HG03025 (cell line): Measurements from ENCODE around the gene GCLC.
"Not testable (repeated sequence)": the region's sequence is repeated elsewhere in the genome, so short reads cannot be mapped to it uniquely, and the experiment has no call there.

ENCODE experiments used
- ATAC-seq: cut with Tn5 transposase; IDR thresholded peaks from one replicate; pipeline ENCODE4 v1.9.1; 2021; ENCODE audit warnings: mild to moderate bottlenecking, moderate library complexity; ENCODE audit not compliant: unreplicated experiment, low FRiP score

The GCLC gene

DNA sequence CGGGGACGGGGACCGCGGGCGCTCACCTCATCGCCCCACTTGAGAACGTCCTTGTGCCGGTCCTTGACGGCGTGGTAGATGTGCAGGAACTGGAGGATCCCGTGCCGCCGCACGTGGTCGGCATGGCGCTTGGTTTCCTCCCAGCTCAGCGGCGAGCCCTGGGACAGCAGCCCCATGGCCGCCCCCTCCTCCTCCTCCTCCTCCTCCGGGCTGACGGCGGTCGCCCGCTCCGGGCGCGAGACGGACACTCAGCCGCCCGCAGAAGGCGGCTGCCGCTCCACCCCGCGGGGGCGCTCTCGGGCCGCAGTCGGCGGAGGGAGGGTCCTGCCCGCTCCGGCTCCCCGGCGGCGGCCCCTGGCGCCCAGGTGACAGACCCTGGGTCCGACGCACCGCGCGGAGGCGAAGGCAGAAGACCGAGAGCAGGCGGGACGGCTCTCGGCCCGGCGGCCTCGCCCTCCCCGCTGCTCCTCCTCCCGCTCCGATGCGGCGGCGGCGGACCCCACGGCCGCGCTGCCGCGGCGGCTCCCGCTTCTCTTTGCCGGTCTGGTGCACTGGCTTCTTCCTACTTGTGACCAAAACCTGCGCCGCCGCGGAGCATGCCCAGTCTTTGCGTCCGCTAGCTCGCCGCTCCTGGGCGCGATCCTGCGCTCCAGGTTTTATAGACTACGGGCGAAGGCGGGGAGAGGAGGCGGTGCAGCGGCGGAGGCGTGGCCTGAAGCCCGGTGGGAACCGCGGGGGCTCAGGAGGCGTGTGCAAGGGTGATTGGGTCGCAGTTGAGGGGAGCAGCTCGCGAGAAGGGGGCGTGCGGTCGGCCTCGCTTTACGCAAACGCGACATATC is at the start of gene GCLC:
Gene GCLC (minus strand): TSS at position 632 of the 839 bp plus-strand sequence. CDS start 456 bp downstream, at position 176.
- peak; percentile 64 for ATAC-seq

DNA sequence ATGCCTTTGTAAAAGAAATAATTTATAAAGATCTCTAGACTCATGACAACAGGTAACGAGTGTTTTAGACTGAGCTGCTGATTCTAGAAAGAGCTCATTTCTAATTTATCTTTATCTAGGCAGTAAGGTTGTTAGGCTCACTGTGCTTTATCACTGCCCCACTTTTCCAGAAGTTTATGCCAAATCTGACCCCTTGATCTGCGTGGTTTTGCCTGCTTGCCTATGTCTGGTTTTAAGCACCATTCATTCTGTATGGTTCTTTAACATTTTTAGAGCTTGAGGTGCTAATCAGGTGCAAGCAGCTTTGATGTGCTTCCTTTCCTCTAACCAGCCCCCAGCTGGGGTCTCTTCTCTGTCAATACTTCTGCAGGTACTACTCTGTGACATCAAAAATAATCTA is 49.7 kb upstream of the GCLC start:
- no peak for ATAC-seq

- no peak for ATAC-seq
These were observed 48.1 kb upstream of the GCLC start for GRCh38 chr6:53593001-53593488.

GRCh38 chr6:53591873-53592272 is 47.0 kb upstream of the GCLC start:
- no peak for ATAC-seq

GRCh38 chr6:53588816-53589509 is 44.1 kb upstream of the GCLC start:
- no peak for ATAC-seq

GRCh38 chr6:53587291-53587690 is 42.4 kb upstream of the GCLC start:
- no peak for ATAC-seq

GRCh38 chr6:53585208-53585900 is 40.5 kb upstream of the GCLC start:
- no peak for ATAC-seq

DNA sequence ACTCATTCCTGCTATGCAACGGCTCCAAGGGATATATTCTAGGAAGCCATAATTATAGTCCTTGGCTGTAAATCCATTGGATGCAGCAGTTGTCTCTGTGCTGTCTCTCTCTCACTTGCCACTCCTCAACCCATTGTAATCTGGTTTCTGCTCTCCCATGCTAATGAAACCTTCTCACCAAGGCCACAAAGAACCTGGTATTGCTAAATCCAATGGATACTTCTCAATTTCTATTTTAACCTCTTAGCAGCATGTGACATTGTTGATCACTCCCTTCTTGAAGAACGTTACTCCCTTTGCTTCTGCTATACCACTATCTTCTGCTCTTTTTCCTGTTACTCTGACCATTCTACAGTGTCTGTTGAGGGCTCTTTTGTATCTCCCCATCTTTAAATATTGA is 39.8 kb upstream of the GCLC start:
- no peak for ATAC-seq

DNA sequence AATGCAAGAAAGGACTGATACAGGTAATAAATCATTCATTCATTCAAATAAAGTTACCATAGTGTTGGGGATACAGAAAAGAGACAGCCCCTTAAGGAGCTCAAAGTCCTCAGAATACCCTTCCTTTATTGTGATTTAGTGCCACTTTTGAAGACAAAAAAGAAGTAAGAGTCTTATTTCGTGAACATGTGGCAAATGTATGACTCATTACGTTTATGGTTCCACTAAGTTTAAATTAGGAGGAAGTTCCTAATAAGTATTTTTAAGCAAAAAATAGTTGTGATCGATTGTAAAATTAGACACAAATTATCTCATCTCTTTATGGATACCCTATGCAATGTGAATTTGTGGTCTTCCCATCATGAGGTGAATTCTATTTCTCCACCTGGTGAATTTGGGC is 38.5 kb upstream of the GCLC start:
- ATAC-seq: no peak

- ATAC-seq: no peak
These were observed 38.1 kb upstream of the GCLC start for GRCh38 chr6:53582963-53583362.

GRCh38 chr6:53581856-53582255 is 37.0 kb upstream of the GCLC start:
- no peak for ATAC-seq

GRCh38 chr6:53581173-53581773 is 36.4 kb upstream of the GCLC start:
- ATAC-seq: no peak

- no peak for ATAC-seq
These were observed 34.4 kb upstream of the GCLC start for GRCh38 chr6:53579338-53579737.

DNA sequence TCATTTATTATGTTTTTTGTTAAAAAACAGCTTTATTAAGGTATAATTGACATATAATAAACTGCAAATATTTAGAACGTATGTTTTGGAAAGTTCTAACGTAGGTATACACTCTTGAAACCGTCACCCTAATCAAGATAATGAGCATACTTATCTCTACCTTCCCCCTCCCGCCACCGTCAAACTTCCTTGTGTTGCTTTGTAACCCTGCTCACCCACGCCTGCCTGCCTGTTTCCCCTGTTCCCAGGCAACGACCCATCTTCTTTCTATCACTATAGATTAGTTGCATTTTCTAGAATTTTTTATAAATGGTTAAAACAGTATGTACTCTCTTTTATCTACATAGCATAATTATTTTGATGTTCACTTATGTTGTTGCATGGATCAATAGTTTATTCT is 33.5 kb upstream of the GCLC start:
- no peak for ATAC-seq

DNA sequence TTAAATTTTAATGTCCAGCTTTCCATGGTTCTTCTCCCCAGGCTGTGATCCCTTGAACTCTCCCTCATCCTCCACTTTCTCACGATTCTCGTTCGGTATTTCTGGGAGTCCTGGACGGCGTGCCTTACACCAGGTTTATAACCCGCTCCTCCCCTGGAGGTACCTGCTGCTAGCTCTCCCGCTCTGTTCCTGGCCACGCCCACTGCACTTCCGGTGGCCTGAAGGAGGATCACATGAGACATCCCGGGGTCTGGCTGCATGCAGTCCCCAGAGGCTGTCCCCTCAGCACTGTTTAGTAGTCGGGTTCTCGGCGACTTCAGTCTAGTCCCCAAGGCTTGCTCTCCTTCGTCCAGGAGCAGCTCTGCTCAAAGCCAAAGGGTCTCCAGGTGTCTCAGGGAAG is 28.4 kb upstream of the GCLC start:
- ATAC-seq: no peak

DNA sequence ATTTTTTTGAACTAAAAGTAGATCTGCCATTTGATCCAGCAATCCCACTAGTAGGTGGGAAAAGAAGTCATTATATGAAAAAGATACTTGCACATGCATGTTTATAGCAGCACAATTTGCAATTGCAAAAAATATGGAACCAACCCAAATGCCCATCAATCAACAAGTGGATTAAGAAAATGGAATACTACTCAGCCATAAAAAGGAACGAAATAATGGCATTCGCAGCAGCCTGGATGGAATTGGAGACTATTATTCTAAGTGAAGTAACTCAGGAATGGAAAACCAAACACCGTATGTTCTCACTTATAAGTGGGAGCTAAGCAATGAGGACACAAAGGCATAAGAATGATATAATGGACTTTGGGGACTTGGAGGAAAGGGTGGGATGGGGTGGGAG is 27.5 kb upstream of the GCLC start:
- not testable (repeated sequence) for ATAC-seq

- no peak for ATAC-seq
These were observed 24.1 kb upstream of the GCLC start for GRCh38 chr6:53568776-53569616.

DNA sequence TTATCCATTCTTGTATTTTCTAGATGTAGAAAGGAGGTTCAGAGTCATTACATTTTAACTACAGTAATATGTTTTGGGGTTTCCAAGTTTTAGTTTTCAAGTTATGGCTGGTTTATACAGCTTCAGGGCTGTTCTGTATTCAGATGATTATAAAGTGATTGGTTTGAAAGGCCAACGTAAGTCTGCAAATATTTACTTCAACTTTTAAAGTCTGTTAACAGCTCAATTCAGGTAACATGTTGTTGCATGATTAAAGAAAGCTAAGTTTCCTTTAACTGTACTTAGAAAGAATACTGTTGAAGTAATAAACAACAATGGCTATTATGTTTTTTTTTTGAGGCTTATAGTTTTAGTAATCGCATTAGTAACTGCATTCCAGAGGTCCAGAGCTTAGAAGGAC is 22.8 kb upstream of the GCLC start:
- no peak for ATAC-seq

DNA sequence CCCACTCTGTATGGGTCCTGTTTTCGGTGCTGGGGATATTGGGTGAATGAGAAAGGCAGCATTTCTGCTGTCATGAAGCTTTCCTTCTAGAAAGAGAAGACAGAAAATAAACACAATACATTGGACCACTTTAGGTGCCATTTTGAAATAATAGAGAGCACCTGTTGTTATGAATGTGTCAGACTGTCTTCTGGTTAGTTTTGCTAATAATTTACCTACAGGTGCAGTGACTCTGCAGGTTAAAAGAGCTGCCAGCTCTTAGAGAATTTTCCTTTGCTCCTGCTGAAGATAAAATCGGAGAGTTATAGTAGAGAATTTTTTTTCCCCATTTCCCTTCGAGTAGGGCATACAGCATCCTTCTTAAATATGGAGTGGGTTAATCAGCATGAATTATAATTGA is 21.9 kb upstream of the GCLC start:
- no peak for ATAC-seq

DNA sequence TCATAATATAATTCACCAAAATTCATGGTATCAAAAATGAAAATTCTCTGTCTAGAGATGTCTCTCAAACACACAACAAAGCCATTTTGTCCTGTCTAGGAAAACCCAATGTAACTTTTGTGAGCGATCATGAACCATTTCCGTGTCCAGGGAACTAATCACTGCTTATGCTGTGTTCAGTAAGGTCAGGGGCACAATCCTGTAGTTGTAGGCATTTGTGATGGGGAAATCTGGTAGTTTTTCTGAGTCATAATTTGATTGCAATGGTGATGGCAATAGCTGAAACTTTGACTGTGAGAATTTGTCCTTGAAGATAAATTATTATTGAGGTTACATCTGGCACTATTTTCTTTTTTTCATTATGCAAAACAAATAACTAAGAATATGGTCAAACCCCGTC is 21.0 kb upstream of the GCLC start:
- no peak for ATAC-seq
